GM12864 (cell line): ENCODE measurements around the gene UVRAG.
A peak's percentile ranks its signal among the peaks of the same experiment; 100 is the strongest.

Experiments
- DNase-seq: peaks from one replicate; pipeline ENCODE4 v3.0.0-alpha.2; 2011; ENCODE audit warnings: low read depth
- H3K4me3 ChIP-seq: 2 replicates; pipeline ENCODE4 v1.5.1; 2011; ENCODE audit warnings: mild to moderate bottlenecking, low read depth, low read length, control low read depth
- TF ChIP-seq, protein P1 (sequence below): IDR thresholded peaks from 2 replicates; pipeline ENCODE4 v1.5.1; 2011; ENCODE audit warnings: low read depth, mild to moderate bottlenecking, moderate library complexity, low read length, control low read depth, inconsistent platforms; ENCODE audit errors: missing control alignments

Gene UVRAG

DNA sequence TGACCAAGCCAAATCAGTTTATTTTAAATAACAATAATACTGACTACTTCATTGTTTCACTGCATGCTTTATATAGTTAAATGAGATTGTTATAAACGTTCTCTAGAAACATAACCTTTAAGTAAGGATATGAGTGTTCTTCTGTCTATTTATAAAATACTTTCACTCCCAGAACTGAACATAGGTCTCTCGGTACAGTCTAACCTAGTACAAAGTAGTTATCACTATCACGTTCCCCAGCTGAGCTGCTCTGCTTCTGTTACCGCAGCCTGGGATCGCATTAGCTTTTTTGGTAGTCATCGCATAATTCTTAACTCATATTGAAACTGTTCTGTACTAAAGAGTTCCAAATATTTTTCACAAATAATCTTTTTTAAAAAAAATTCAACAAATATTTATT, 247.7 kb downstream of the UVRAG start:
- DNase-seq, result peak; percentile 62
- TF ChIP-seq, protein P1, sequence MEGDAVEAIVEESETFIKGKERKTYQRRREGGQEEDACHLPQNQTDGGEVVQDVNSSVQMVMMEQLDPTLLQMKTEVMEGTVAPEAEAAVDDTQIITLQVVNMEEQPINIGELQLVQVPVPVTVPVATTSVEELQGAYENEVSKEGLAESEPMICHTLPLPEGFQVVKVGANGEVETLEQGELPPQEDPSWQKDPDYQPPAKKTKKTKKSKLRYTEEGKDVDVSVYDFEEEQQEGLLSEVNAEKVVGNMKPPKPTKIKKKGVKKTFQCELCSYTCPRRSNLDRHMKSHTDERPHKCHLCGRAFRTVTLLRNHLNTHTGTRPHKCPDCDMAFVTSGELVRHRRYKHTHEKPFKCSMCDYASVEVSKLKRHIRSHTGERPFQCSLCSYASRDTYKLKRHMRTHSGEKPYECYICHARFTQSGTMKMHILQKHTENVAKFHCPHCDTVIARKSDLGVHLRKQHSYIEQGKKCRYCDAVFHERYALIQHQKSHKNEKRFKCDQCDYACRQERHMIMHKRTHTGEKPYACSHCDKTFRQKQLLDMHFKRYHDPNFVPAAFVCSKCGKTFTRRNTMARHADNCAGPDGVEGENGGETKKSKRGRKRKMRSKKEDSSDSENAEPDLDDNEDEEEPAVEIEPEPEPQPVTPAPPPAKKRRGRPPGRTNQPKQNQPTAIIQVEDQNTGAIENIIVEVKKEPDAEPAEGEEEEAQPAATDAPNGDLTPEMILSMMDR, result no peak

DNA sequence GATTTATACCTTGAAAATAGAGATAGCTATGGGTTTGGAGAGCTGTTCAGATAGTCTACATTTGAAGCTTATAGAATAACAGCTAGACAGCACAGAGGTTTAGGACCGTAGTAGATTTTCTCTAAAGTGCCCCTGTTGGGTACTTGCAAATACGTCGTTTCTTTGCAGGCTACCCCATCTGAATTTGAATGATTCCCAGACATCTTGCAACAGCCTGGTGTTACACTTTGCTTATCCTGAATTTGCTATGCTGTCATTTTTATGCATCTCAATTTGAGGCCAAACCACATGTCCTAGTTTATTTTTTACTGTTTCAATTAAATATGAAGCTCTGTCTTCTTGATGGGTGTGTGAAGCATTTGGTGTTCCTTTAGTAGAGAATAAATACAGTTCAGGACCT, 249.2 kb downstream of the UVRAG start:
- DNase-seq, result no peak
- TF ChIP-seq, protein P1, result no peak
- no peak overlapping the region for H3K4me3 ChIP-seq

More for the DNA sequence above, 247.7 kb downstream of the UVRAG start:
- H3K4me3 ChIP-seq, result no peak overlapping the region

DNA sequence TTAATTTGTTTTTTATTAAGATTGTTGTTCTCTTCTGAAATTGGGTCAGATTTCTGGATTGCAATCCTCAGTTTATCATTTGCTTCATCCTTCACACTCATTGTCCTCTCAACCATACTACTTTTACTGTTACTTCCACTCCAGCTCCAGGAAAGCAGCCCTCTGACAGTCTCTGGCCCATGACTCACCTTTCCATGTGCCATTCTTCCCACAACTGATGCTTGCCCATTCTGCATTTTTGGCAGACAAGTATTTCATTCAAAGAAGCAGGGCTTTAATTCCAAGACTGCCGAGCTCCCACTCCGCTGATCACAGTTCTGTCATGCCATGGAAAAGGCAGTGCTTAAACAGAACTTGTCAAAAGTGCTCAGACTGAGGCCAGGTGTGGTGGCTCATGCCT, 252.1 kb downstream of the UVRAG start:
- TF ChIP-seq, protein P1, result no peak
- no peak for DNase-seq
- H3K4me3 ChIP-seq, result no peak overlapping the region

DNA sequence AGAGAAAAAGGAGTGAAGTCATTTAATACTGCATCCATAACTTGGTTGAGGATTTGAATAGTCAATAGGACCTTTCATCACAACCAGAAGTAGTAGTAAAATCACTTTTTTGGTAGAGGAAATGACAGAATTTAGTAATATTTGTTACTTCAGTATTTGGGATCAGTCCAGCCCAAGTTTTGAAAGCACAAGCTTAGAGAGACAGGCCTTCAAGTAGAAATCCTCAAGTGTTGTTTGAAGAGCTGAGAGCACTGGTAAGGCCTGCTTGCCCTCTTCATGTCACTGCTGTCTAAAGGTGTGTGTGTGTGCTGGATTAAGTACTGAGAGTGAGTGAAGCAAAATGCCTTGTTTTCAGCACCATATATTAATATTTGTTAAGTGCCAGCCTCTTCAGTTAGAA, 254.0 kb downstream of the UVRAG start:
- DNase-seq, result no peak
- TF ChIP-seq, protein P1, result no peak

DNA sequence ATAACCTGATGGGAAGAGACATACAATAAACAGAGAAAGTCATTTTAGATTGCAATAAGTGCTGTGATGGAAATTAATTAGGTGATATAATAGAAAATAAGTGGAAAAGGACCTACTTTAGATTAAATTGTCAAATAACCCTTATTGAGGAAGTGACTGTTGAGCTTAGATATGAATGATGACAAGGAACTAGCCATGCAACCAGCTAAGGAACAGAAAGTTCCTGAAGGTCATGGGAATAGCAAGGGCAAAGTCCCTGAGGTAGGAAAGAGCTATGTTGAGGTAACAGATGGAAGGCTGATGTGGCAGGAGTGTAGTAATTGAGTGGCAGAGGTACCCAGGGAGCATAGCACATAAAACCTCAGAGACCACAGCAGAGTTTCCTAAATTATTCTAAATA, 256.1 kb downstream of the UVRAG start:
- DNase-seq, result no peak
- no peak overlapping the region for H3K4me3 ChIP-seq
- TF ChIP-seq, protein P1, result no peak

More for the DNA sequence above, 254.0 kb downstream of the UVRAG start:
- H3K4me3 ChIP-seq, result no peak overlapping the region

DNA sequence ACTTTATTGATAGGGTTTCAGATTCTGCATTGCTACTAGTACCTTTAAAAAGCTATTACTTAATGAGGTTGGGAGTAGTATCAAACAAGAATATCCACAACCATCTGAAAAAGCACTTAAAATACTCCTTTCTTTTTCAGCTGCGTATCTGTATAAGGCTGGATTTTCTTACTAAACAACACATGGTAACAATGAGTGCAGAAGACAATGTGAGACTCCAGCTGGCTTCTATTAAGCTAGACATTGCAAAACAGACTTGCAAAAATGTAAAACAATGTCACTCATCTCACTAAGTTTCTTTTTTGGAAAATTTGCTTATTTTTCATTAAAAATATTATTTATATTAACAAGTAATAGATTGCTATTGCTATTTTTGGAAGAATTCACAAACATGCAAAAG, 258.7 kb downstream of the UVRAG start:
- TF ChIP-seq, protein P1, result no peak
- no peak overlapping the region for H3K4me3 ChIP-seq
- no peak for DNase-seq
